Esophagus muscularis mucosa (tissue), 4 donors: ENCODE measurements around the gene INO80B.

Experiments used
- EP300 ChIP-seq: sonication (generic); formaldehyde crosslinking; IDR thresholded peaks from one replicate; pipeline ENCODE4 v1.6.1; 2017; ENCODE audit warnings: antibody characterized with exemption
- POLR2A ChIP-seq: fragments of 450-650 bp; IDR thresholded peaks from one replicate; pipeline ENCODE4 v1.6.1; 2017; ENCODE audit warnings: antibody characterized with exemption, moderate library complexity, mild to moderate bottlenecking, low read depth
- POLR2AphosphoS5 ChIP-seq, 2 donors: sonication (generic); formaldehyde crosslinking; IDR thresholded peaks; one replicate each; pipeline ENCODE4 v1.6.1; 2017; ENCODE audit warnings: antibody characterized with exemption in 2 of 2
- TF ChIP-seq, protein P1 (sequence below), 3 experiments: fragments of 200-600 bp in 2 of 3; fragments of 450-650 bp in 1 of 3; sonication (generic) in 2 of 3; IDR thresholded peaks; one replicate each; pipeline ENCODE4 v1.5.1; 2017 to 2019; ENCODE audit warnings: antibody characterized with exemption in 3 of 3, mild to moderate bottlenecking in 2 of 3, moderate library complexity in 1 of 3

DNA sequence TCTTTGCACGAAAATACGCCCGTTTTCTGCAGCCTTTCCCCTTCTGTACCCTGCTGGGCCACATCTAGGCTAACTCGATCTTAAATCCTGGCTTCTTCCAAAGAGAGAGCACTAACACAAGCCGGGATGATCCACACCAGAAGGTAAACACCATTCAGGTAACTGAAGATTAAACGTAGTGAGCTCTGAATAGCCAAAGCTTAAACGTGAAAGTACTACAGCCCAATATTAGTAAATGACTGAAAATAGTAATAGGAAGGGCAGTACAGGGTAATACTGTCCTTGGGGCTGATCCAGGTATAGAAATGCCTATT is 18.0 kb downstream of the INO80B start:
- TF ChIP-seq, protein P1, sequence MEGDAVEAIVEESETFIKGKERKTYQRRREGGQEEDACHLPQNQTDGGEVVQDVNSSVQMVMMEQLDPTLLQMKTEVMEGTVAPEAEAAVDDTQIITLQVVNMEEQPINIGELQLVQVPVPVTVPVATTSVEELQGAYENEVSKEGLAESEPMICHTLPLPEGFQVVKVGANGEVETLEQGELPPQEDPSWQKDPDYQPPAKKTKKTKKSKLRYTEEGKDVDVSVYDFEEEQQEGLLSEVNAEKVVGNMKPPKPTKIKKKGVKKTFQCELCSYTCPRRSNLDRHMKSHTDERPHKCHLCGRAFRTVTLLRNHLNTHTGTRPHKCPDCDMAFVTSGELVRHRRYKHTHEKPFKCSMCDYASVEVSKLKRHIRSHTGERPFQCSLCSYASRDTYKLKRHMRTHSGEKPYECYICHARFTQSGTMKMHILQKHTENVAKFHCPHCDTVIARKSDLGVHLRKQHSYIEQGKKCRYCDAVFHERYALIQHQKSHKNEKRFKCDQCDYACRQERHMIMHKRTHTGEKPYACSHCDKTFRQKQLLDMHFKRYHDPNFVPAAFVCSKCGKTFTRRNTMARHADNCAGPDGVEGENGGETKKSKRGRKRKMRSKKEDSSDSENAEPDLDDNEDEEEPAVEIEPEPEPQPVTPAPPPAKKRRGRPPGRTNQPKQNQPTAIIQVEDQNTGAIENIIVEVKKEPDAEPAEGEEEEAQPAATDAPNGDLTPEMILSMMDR (IDR thresholded peaks at IDR 0.05): no peak
- TF ChIP-seq POLR2AphosphoS5 (IDR thresholded peaks at IDR 0.05) (no peak), POLR2A (no peak), EP300 (no peak)
